ENCODE measurements around the gene DCK. TPM values are rescaled to one million over a fixed set of nuclear protein-coding genes. Genes with fewer than 3 reads are reported as not detected.
"Not testable (repeated sequence)": the region's sequence is repeated elsewhere in the genome, so short reads cannot be mapped to it uniquely, and the experiment has no call there.

DCK gene
- total RNA-seq, 1 experiment from 2014 or later, result 21.0 TPM

DNA sequence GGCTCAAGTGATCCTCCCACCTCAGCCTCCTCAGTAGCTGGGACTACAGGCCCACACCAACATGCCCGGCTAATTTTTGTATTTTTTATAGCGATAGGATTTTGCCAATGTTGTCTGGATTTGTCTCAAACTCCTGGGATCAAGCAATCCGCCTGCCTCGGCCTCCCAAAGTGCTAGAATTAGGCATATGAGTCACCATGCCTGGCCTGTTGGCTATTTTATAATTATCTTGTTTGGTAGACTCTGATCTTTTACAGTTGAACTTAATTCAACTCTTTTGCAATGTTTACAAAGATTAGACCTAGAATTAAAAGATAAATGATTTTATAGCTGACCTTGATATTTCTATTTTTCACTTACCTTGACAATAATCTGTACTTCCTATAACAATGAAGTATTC lies 18.0 kb downstream of the DCK start:
- no peaks in the 10 kb centered on the region for H3K36me3 ChIP-seq (ENCODE audit: low read depth, low read length)
- H3K9me2 ChIP-seq (replicated peaks; ENCODE audit: low read length), result no peaks in the 10 kb centered on the region
- no peaks in the 10 kb centered on the region for H3K27me3 ChIP-seq (ENCODE audit: low read length)
- DNase-seq (no peak), ATAC-seq (no peak)
- 0 out of 2 replicates have a peak, but pooled peaks cover 5% of the 10 kb centered on the region for H3K4me1 ChIP-seq (ENCODE audit: insufficient read depth, low read length)
- H2AFZ ChIP-seq (ENCODE audit: low read length), result no peak overlapping the region
- TF ChIP-seq, protein P1, sequence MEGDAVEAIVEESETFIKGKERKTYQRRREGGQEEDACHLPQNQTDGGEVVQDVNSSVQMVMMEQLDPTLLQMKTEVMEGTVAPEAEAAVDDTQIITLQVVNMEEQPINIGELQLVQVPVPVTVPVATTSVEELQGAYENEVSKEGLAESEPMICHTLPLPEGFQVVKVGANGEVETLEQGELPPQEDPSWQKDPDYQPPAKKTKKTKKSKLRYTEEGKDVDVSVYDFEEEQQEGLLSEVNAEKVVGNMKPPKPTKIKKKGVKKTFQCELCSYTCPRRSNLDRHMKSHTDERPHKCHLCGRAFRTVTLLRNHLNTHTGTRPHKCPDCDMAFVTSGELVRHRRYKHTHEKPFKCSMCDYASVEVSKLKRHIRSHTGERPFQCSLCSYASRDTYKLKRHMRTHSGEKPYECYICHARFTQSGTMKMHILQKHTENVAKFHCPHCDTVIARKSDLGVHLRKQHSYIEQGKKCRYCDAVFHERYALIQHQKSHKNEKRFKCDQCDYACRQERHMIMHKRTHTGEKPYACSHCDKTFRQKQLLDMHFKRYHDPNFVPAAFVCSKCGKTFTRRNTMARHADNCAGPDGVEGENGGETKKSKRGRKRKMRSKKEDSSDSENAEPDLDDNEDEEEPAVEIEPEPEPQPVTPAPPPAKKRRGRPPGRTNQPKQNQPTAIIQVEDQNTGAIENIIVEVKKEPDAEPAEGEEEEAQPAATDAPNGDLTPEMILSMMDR (conservative IDR thresholded peaks at IDR 0.05; ENCODE audit: low read depth, low read length), result no peak
- TF ChIP-seq EZH2 (IDR thresholded peaks at IDR 0.05; ENCODE audit: low read length, unreplicated experiment) (no peak), EZH2phosphoT487 (IDR thresholded peaks at IDR 0.05; ENCODE audit: borderline replicate concordance, low read length) (no peak)
- no TSS peak for BruUV-seq (replicated peaks)
- 0 out of 2 replicates have a peak, but pooled peaks cover 3% of the 10 kb centered on the region for H3K79me2 ChIP-seq (ENCODE audit: low read length)
- intact Hi-C loops (cut with micrococcal nuclease), result no loop called here
- H3K27ac ChIP-seq (ENCODE audit: low read length), result no peak overlapping the region
- no peak overlapping the region for H3K4me2 ChIP-seq (ENCODE audit: low read length)
- POLR2A ChIA-PET (ENCODE audit: unreplicated experiment), result no interaction called here
- H3K9me3 ChIP-seq (ENCODE audit: low read length), result no peaks in the 10 kb centered on the region
- no peaks in the 10 kb centered on the region; the same call in 1 of the 2 replicates for H4K20me1 ChIP-seq (ENCODE audit: low read length)
- H3F3A ChIP-seq (ENCODE audit: low read length, unreplicated experiment), result no peaks in the 10 kb centered on the region
- CTCF ChIA-PET, result interaction anchor here (0.6 kb wide), 1 partner anchor 18 kb away, joined by 3 read pairs; the partner anchor contains the start of gene DCK
- no peak overlapping the region for H3K4me3 ChIP-seq (ENCODE audit: low read length)
- no peak overlapping the region for H3K9ac ChIP-seq (ENCODE audit: low read length)

- H3K4me2 ChIP-seq (ENCODE audit: low read length); H3K27ac ChIP-seq (ENCODE audit: low read length); H3K27me3 ChIP-seq (ENCODE audit: low read length); DNase-seq; H2AFZ ChIP-seq (ENCODE audit: low read length); H3K4me1 ChIP-seq (ENCODE audit: insufficient read depth, low read length); H3F3A ChIP-seq (ENCODE audit: low read length, unreplicated experiment); H3K36me3 ChIP-seq (ENCODE audit: low read depth, low read length); H3K9me2 ChIP-seq (replicated peaks; ENCODE audit: low read length); intact Hi-C loops (cut with micrococcal nuclease); H3K9ac ChIP-seq (ENCODE audit: low read length); POLR2A ChIA-PET (ENCODE audit: unreplicated experiment); H3K79me2 ChIP-seq (ENCODE audit: low read length); BruUV-seq (replicated peaks); H3K9me3 ChIP-seq (ENCODE audit: low read length); ATAC-seq; CTCF ChIA-PET; H4K20me1 ChIP-seq (ENCODE audit: low read length); H3K4me3 ChIP-seq (ENCODE audit: low read length): not testable (repeated sequence)
These were observed 23.9 kb downstream of the DCK start for GRCh38 chr4:71017391-71017790.

DNA sequence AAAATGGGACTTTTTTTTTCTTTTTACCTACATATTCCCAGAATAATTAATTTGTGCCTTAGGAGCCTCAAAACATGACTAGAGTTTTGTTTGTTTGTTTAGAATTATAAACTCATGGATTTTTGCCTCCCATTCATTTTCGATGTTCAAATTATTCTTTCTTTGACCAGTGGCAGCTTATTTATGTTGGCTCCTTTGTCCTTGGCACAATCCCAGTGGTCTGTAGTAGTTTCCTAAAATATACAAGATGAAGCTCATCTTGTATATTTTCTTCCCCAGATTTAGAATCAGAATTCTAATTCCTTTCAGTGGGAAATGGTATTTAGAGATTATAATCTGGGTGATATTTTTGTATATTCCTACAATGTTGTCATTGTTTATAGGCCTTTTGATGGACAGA lies 27.2 kb downstream of the DCK start:
- Histone ChIP-seq H3K27me3 (ENCODE audit: low read length) (no peaks in the 10 kb centered on the region), H3K4me2 (ENCODE audit: low read length) (no peak overlapping the region), H3K36me3 (ENCODE audit: low read depth, low read length) (peaks cover 8% of the 10 kb centered on the region; the same call in 1 of the 2 replicates), H3K4me3 (ENCODE audit: low read length) (no peak overlapping the region), H3K9ac (ENCODE audit: low read length) (no peak overlapping the region), H3K9me3 (ENCODE audit: low read length) (no peaks in the 10 kb centered on the region), H3F3A (ENCODE audit: low read length, unreplicated experiment) (no peaks in the 10 kb centered on the region), H2AFZ (ENCODE audit: low read length) (no peak overlapping the region), H4K20me1 (ENCODE audit: low read length) (no peaks in the 10 kb centered on the region), H3K79me2 (ENCODE audit: low read length) (peaks cover 4% of the 10 kb centered on the region; the same call in 1 of the 2 replicates), H3K9me2 (replicated peaks; ENCODE audit: low read length) (no peaks in the 10 kb centered on the region), H3K27ac (ENCODE audit: low read length) (no peak overlapping the region), H3K4me1 (ENCODE audit: insufficient read depth, low read length) (0 out of 2 replicates have a peak, but pooled peaks cover 3% of the 10 kb centered on the region)
- no TSS peak for BruUV-seq (replicated peaks)
- ATAC-seq, result no peak
- ChIA-PET POLR2A (ENCODE audit: unreplicated experiment) (no interaction called here), CTCF (no interaction called here)
- TF ChIP-seq, protein P1 (conservative IDR thresholded peaks at IDR 0.05; ENCODE audit: low read depth, low read length), result no peak
- TF ChIP-seq EZH2 (IDR thresholded peaks at IDR 0.05; ENCODE audit: low read length, unreplicated experiment) (no peak), EZH2phosphoT487 (IDR thresholded peaks at IDR 0.05; ENCODE audit: borderline replicate concordance, low read length) (no peak)
- intact Hi-C loops (cut with micrococcal nuclease), result no loop called here
- DNase-seq, result no peak
